Nephron (organoid): ENCODE data around the gene KIRREL3.

Experiments used
- H3K27ac Mint-ChIP-seq, 3 experiments: 2 replicates each; pipeline ENCODE4 v1.8.0; 2020; ENCODE audit warnings: mixed read lengths in 3 of 3, mild to moderate bottlenecking in 2 of 3, moderate library complexity in 1 of 3
- H3K27me3 Mint-ChIP-seq: 2 replicates; pipeline ENCODE4 v1.8.0; 2021; ENCODE audit warnings: low read depth, mild to moderate bottlenecking, moderate library complexity, mixed read lengths
- H3K36me3 Mint-ChIP-seq: 2 replicates; pipeline ENCODE4 v1.8.0; 2020; ENCODE audit warnings: low read depth, mixed read lengths
- H3K4me1 Mint-ChIP-seq: 2 replicates; pipeline ENCODE4 v1.8.0; 2020; ENCODE audit warnings: mixed read lengths
- H3K4me3 Mint-ChIP-seq, 3 experiments: 2 replicates each; pipeline ENCODE4 v1.8.0; 2020; ENCODE audit warnings: mild to moderate bottlenecking in 3 of 3, mixed read lengths in 3 of 3, moderate library complexity in 2 of 3
- H3K9me3 Mint-ChIP-seq: 2 replicates; pipeline ENCODE4 v1.8.0; 2020; ENCODE audit warnings: mixed read lengths
- TF ChIP-seq, protein P1 (sequence below), 3 experiments: fragments of 200-600 bp; sonication (generic); IDR thresholded peaks; one replicate each; pipeline ENCODE4 v1.5.0; 2021; ENCODE audit warnings: antibody characterized with exemption in 3 of 3; ENCODE audit not compliant: unreplicated experiment in 3 of 3

KIRREL3 gene

DNA sequence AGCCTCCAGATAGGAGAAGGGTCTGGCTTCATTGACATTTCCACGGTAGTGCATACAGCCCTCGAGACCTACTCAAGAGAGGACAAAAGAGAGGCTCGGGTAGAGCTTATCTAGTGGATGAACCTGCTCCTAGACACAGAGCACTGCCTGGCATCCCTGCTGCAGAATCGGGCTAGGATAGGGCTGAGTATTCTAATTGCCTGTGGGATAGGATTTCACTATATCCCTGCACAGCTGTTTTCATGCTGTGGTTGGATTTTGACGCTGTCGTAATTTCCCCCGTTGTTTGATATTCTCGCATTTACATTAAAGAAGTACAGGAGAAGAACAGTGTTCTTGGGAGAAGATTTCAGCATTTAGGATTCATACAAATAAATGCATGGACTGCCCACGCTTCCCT, 107.8 kb downstream of the KIRREL3 start:
- Mint-ChIP-seq H3K4me1 (peaks cover 17% of the 10 kb centered on the region), H3K36me3 (no peaks in the 10 kb centered on the region)

DNA sequence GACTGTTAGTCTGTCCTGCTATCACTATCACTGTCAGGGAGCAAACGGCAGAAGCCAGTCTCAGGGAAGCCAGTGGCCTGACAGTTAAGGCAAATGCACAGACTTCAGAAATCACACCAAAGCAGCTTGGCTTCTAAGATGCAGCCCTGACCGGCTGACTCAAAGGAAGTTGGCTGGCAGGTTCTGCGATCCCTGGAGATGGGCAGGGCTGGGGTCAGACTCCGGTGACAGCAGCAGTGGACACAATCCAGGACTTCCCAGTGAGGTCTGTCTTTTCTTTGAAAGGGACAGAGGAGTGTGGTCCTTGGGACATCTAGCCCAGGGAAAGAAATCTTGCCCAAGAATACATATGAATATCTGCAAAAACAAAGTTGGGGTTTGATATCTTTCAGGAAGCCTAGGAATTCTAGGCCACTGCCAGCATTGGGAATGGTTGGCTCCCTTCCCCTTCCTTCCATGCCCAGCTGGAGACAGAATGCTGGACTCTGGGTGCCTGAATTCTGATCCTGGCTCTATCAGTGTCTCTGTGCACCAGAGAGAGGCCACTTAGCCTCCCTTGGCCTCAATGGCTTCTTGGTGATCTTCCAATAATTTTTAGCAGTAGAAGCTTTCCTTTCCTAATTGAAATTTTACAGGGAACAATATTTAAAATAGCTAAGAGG, 108.9 kb downstream of the KIRREL3 start:
- Mint-ChIP-seq H3K27me3 (peaks cover 10% of the 10 kb centered on the region), H3K4me3 (no peak overlapping the region), H3K9me3 (peaks cover 6% of the 10 kb centered on the region), H3K27ac (no peak overlapping the region), H3K36me3 (no peaks in the 10 kb centered on the region), H3K4me1 (peaks cover 17% of the 10 kb centered on the region)
- TF ChIP-seq, protein P1, sequence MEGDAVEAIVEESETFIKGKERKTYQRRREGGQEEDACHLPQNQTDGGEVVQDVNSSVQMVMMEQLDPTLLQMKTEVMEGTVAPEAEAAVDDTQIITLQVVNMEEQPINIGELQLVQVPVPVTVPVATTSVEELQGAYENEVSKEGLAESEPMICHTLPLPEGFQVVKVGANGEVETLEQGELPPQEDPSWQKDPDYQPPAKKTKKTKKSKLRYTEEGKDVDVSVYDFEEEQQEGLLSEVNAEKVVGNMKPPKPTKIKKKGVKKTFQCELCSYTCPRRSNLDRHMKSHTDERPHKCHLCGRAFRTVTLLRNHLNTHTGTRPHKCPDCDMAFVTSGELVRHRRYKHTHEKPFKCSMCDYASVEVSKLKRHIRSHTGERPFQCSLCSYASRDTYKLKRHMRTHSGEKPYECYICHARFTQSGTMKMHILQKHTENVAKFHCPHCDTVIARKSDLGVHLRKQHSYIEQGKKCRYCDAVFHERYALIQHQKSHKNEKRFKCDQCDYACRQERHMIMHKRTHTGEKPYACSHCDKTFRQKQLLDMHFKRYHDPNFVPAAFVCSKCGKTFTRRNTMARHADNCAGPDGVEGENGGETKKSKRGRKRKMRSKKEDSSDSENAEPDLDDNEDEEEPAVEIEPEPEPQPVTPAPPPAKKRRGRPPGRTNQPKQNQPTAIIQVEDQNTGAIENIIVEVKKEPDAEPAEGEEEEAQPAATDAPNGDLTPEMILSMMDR (IDR thresholded peaks at IDR 0.05; ENCODE audit: unreplicated experiment in 3 of 3): no peak

More for the DNA sequence above, 107.8 kb downstream of the KIRREL3 start:
- TF ChIP-seq, protein P1 (IDR thresholded peaks at IDR 0.05; ENCODE audit: unreplicated experiment in 3 of 3): no peak
- peak overlapping the region in 1 of 3 experiments; percentile 31 for H3K27ac Mint-ChIP-seq
- peaks cover 10% of the 10 kb centered on the region for H3K27me3 Mint-ChIP-seq
- H3K4me3 Mint-ChIP-seq: no peak overlapping the region
- H3K9me3 Mint-ChIP-seq: peaks cover 7% of the 10 kb centered on the region

DNA sequence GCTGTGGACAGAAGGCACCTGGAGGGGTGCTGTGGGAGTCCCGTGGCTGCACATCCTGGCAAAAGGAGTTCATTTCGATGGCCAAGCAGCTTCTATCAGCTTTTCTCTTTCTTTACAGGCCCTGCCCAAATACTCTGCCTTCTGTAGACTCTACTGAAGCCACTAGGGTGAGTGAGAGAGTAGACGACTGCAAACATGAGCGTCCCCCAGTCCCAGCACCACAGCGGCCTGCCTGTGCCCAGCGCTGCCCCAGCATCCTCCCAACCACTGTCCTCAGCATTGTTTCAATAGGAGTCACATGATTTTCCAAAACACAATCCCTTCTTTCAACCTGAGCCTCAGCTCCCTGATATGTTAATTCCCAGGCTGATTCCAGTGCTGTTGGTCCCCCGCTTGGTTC, 110.0 kb downstream of the KIRREL3 start:
- no peak overlapping the region for H3K27ac Mint-ChIP-seq
- no peaks in the 10 kb centered on the region for H3K36me3 Mint-ChIP-seq
- H3K9me3 Mint-ChIP-seq: peaks cover 3% of the 10 kb centered on the region
- TF ChIP-seq, protein P1 (IDR thresholded peaks at IDR 0.05; ENCODE audit: unreplicated experiment in 3 of 3): no peak
- peaks cover 10% of the 10 kb centered on the region for H3K27me3 Mint-ChIP-seq
- peaks cover 17% of the 10 kb centered on the region for H3K4me1 Mint-ChIP-seq
- H3K4me3 Mint-ChIP-seq: no peak overlapping the region

DNA sequence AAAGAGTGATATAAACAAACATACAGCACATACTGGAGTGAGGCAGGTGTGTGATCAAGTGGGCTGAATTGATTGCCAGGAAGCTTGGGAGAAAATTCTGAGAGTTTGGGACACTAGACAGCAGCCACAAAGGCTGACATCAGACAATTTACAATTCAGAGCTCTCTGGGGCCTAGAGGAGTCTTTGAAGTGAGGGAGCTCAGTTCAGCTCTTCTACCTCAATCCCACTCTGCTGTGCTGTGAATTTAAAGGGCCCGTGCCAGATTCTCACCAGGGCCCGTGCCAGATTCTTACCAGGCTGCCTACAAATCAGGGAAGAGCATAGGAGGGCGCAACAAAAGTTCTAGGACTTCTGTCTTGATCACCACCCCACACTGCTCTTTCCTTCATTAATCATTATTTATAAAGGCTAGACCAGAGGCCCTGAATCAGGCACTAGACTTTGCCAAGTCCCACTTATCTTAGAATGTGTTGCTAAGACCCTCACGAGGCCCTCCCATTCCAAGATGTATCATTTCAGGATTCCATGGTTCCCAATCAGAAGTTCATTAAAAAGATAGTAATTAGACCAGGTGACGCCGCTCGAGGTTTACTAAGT, 112.4 kb downstream of the KIRREL3 start:
- H3K4me1 Mint-ChIP-seq: peaks cover 9% of the 10 kb centered on the region
- H3K36me3 Mint-ChIP-seq: no peaks in the 10 kb centered on the region
- H3K9me3 Mint-ChIP-seq: no peaks in the 10 kb centered on the region
- H3K27ac Mint-ChIP-seq: no peak overlapping the region
- no peak overlapping the region for H3K4me3 Mint-ChIP-seq
- H3K27me3 Mint-ChIP-seq: peaks cover 6% of the 10 kb centered on the region
- TF ChIP-seq, protein P1 (IDR thresholded peaks at IDR 0.05; ENCODE audit: unreplicated experiment in 3 of 3): no peak

DNA sequence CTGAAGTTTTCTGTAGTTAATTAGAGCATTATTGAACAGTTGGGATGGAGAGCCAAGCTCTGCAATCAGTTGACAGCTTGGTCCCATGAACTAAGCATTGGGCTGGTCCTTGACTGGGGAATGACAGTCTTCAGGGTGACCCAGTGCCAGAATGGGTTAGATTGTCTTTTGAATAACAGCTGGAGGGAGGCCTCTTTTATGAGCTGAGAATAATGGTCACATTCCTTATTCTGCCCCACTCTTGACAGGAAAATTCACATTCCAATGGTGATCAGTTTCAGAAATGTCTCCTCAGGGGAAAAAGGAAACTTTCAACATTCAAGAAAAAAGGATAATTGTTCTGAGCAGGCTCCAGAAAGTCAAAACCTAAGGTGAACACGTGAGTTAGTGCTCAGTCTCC, 113.9 kb downstream of the KIRREL3 start:
- H3K9me3 Mint-ChIP-seq: no peaks in the 10 kb centered on the region
- TF ChIP-seq, protein P1 (IDR thresholded peaks at IDR 0.05; ENCODE audit: unreplicated experiment in 3 of 3): no peak
- H3K27me3 Mint-ChIP-seq: no peaks in the 10 kb centered on the region
- no peak overlapping the region for H3K27ac Mint-ChIP-seq
- no peaks in the 10 kb centered on the region for H3K36me3 Mint-ChIP-seq
- no peak overlapping the region for H3K4me3 Mint-ChIP-seq
- no peaks in the 10 kb centered on the region for H3K4me1 Mint-ChIP-seq

DNA sequence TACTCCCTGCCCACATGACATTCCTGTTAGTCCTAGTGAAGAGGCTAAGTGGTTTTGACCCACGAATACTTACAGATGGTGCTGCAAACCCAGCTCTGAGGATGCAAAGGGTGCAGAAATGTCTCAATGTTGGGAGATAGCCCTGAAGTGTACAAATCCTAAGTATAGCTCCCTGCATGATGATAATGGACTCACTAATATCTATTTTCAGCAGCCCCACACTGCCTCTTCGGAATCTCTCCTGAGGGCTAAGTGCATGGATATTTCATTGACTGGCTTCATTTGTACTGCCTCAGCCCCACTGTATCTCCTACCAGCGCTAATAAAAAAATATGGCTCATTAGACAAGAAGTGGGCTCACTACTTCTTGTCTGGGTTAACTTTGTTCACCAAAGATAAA, 114.5 kb downstream of the KIRREL3 start:
- no peaks in the 10 kb centered on the region for H3K36me3 Mint-ChIP-seq
- TF ChIP-seq, protein P1 (IDR thresholded peaks at IDR 0.05; ENCODE audit: unreplicated experiment in 3 of 3): no peak
- H3K27me3 Mint-ChIP-seq: no peaks in the 10 kb centered on the region
- no peaks in the 10 kb centered on the region for H3K9me3 Mint-ChIP-seq
- no peak overlapping the region for H3K4me3 Mint-ChIP-seq
- no peak overlapping the region for H3K27ac Mint-ChIP-seq
- H3K4me1 Mint-ChIP-seq: no peaks in the 10 kb centered on the region
